Left ventricle myocardium inferior (tissue), 1 donor: Measurements from ENCODE around the gene ZNF555. TPM values are rescaled to one million over a fixed set of nuclear protein-coding genes. Genes with fewer than 3 reads are reported as not detected.

Experiments used
- DNase-seq: peaks from one replicate; pipeline ENCODE4 v3.0.0-alpha.2; 2020
- H3K27ac ChIP-seq: fragments of 200-600 bp; replicated peaks from 2 replicates; pipeline ENCODE4 v1.8.0; 2021
- H3K27me3 ChIP-seq: fragments of 200-600 bp; 2 replicates; pipeline ENCODE4 v1.8.0; 2021; ENCODE audit warnings: low read depth
- H3K36me3 ChIP-seq: fragments of 200-600 bp; 2 replicates; pipeline ENCODE4 v1.8.0; 2021
- H3K4me1 ChIP-seq: fragments of 200-600 bp; 2 replicates; pipeline ENCODE4 v1.8.0; 2021
- H3K4me3 ChIP-seq: fragments of 200-600 bp; 2 replicates; pipeline ENCODE4 v1.8.0; 2021; ENCODE audit warnings: mild to moderate bottlenecking, moderate library complexity
- H3K9me3 ChIP-seq: fragments of 200-600 bp; replicated peaks from 2 replicates; pipeline ENCODE4 v1.8.0; 2021
- CTCF ChIP-seq: fragments of 200-600 bp; IDR thresholded peaks from 2 replicates; pipeline ENCODE4 v1.8.0; 2021; ENCODE audit warnings: antibody characterized with exemption, mild to moderate bottlenecking, borderline replicate concordance
- intact Hi-C: fragments of 100-400 bp; cut with micrococcal nuclease; formaldehyde crosslinking; loops from one replicate; pipeline ENCODE4 v1.11.0; 2022
- total RNA-seq: library from RNA; stranded (reverse); fragmentation: NEBNext Ultra II Directional; extraction: Animal tissue kit (Norgen Biotek cat#: 25700); gene quantifications from one replicate; pipeline ENCODE4 v1.2.1, GENCODE V29; 2021
- donor health status: DM: no; HTN: yes; CAD: no; lungs with severe emphysema.

ZNF555 gene
- total RNA-seq, 1 donor from 2014 or later = 8.9 TPM

GRCh38 chr19:2827022-2827421 is 14.3 kb upstream of the ZNF555 start:
- H3K27me3 ChIP-seq = no peaks in the 10 kb centered on the region
- H3K9me3 ChIP-seq = peaks cover 40% of the 10 kb centered on the region
- no peak overlapping the region for H3K27ac ChIP-seq
- TF ChIP-seq CTCF = no peak
- H3K4me1 ChIP-seq = no peaks in the 10 kb centered on the region
- no peak overlapping the region for H3K4me3 ChIP-seq
- peaks cover 67% of the 10 kb centered on the region for H3K36me3 ChIP-seq
- no peak for DNase-seq
- intact Hi-C loops = no loop called here

GRCh38 chr19:2827840-2828489 is 13.3 kb upstream of the ZNF555 start:
- H3K36me3 ChIP-seq = peaks cover 77% of the 10 kb centered on the region
- H3K27me3 ChIP-seq = no peaks in the 10 kb centered on the region
- no peaks in the 10 kb centered on the region for H3K4me1 ChIP-seq
- H3K9me3 ChIP-seq = peaks cover 50% of the 10 kb centered on the region
- intact Hi-C loops = no loop called here
- no peak overlapping the region for H3K27ac ChIP-seq
- TF ChIP-seq CTCF = no peak
- no peak overlapping the region for H3K4me3 ChIP-seq
- DNase-seq = no peak

GRCh38 chr19:2834294-2834871 is 6.9 kb upstream of the ZNF555 start:
- Histone ChIP-seq H3K4me1 (no peaks in the 10 kb centered on the region), H3K27me3 (no peaks in the 10 kb centered on the region), H3K9me3 (peaks cover 98% of the 10 kb centered on the region), H3K36me3 (peaks cover 88% of the 10 kb centered on the region), H3K4me3 (no peak overlapping the region), H3K27ac (no peak overlapping the region)
- no peak for DNase-seq
- intact Hi-C loops = no loop called here
- no peak for TF ChIP-seq CTCF

GRCh38 chr19:2837430-2837829 is 3.8 kb upstream of the ZNF555 start:
- H3K27ac ChIP-seq = no peak overlapping the region
- no peak for TF ChIP-seq CTCF
- H3K36me3 ChIP-seq = peaks cover 60% of the 10 kb centered on the region
- no peak overlapping the region for H3K4me3 ChIP-seq
- DNase-seq = no peak
- H3K4me1 ChIP-seq = peaks cover 18% of the 10 kb centered on the region
- intact Hi-C loops = no loop called here
- peaks cover 74% of the 10 kb centered on the region for H3K9me3 ChIP-seq
- H3K27me3 ChIP-seq = no peaks in the 10 kb centered on the region

GRCh38 chr19:2841855-2842574 is 740 bp downstream of the ZNF555 start:
- intact Hi-C loops = no loop called here
- peaks cover 53% of the 10 kb centered on the region for H3K9me3 ChIP-seq
- H3K36me3 ChIP-seq = peaks cover 37% of the 10 kb centered on the region
- no peak for TF ChIP-seq CTCF
- H3K27me3 ChIP-seq = no peaks in the 10 kb centered on the region
- H3K27ac ChIP-seq = peak overlapping the region; percentile 92
- peak overlapping the region; percentile 95 for H3K4me3 ChIP-seq
- H3K4me1 ChIP-seq = peaks cover 57% of the 10 kb centered on the region
- peak; percentile 16 for DNase-seq
